Thyroid gland (tissue), 4 donors: ENCODE data around the gene TTLL8. TPM values are rescaled to one million over a fixed set of nuclear protein-coding genes. Genes with fewer than 3 reads are reported as not detected.

Source experiments
- DNase-seq, 2 donors: peaks; one replicate each; pipeline ENCODE4 v3.0.0-alpha.2; 2019
- H3K27ac ChIP-seq, 3 donors: fragments of 200-600 bp; sonication (generic); 1 replicate in 2 of 3; 2 replicates in 1 of 3; pipeline ENCODE4 v1.5.1; 2016 to 2019; ENCODE audit warnings: mild to moderate bottlenecking in 1 of 3, moderate library complexity in 1 of 3
- H3K27me3 ChIP-seq: fragments of 200-600 bp; sonication (generic); one replicate; pipeline ENCODE4 v1.5.1; 2019
- H3K36me3 ChIP-seq, 2 donors: fragments of 200-600 bp; sonication (generic); one replicate each; pipeline ENCODE4 v1.5.1; 2016 to 2019
- H3K4me1 ChIP-seq, 2 donors: fragments of 200-600 bp; sonication (generic); one replicate each; pipeline ENCODE4 v1.5.1; 2017 to 2019
- H3K4me3 ChIP-seq, 3 donors: fragments of 200-600 bp; sonication (generic); replicated peaks in 1 of 3; 1 replicate in 2 of 3; 2 replicates in 1 of 3; pipeline ENCODE4 v1.5.1; 2016; ENCODE audit warnings: mild to moderate bottlenecking in 1 of 3
- H3K9me3 ChIP-seq: fragments of 200-600 bp; sonication (generic); one replicate; pipeline ENCODE4 v1.5.1; 2017
- CTCF ChIP-seq, 6 experiments: fragments of 200-600 bp in 3 of 6; fragments of 450-650 bp in 3 of 6; sonication (generic) in 3 of 6; IDR thresholded peaks; one replicate each; pipeline ENCODE4 v1.5.1; 2016 to 2019; ENCODE audit warnings: antibody characterized with exemption in 6 of 6, mild to moderate bottlenecking in 2 of 6, inconsistent platforms in 1 of 6, moderate library complexity in 1 of 6
- POLR2A ChIP-seq, 2 donors: fragments of 450-650 bp; IDR thresholded peaks; one replicate each; pipeline ENCODE4 v1.6.1; 2017; ENCODE audit warnings: antibody characterized with exemption in 2 of 2, mild to moderate bottlenecking in 2 of 2, moderate library complexity in 1 of 2
- WGBS, 2 donors: methylation state at CpG; one replicate each; pipeline ENCODE4 v1.1.5; 2017; 5-methylcytosine and 5-hydroxymethylcytosine counted together
- intact Hi-C: fragments of 100-400 bp; cut with DNase I; formaldehyde crosslinking; loops from one replicate; pipeline ENCODE4 v1.15.1; 2023
- total RNA-seq, 4 donors: library from RNA; depleted of rRNA; stranded (reverse); fragments of >200 nt; gene quantifications; one replicate each; pipeline ENCODE4 v1.2.3, GENCODE V29; 2016

The TTLL8 gene
- total RNA-seq, 4 donors from 2014 or later: not detected

GRCh38 chr22:50102946-50103345 is 44.8 kb upstream of the TTLL8 start:
- Histone ChIP-seq H3K27me3 (no peaks in the 10 kb centered on the region), H3K9me3 (no peaks in the 10 kb centered on the region), H3K36me3 (no peaks in the 10 kb centered on the region), H3K4me1 (no peaks in the 10 kb centered on the region), H3K4me3 (no peak overlapping the region), H3K27ac (no peak overlapping the region)
- TF ChIP-seq POLR2A (IDR thresholded peaks at IDR 0.05) (no peak), CTCF (IDR thresholded peaks at IDR 0.05) (peak in 1 of 6 experiments; percentile 22)
- DNase-seq: peak; percentile 32 to 49
- 55 to 63% methylated on average over 11 of the region's 11 CpGs for WGBS, 2 donors
- intact Hi-C loops: no loop called here

GRCh38 chr22:50101870-50102565 is 43.9 kb upstream of the TTLL8 start:
- intact Hi-C loops: no loop called here
- H3K4me1 ChIP-seq: no peaks in the 10 kb centered on the region

GRCh38 chr22:50098052-50098451 is 40.0 kb upstream of the TTLL8 start:
- no peak for DNase-seq
- no peak overlapping the region for H3K4me3 ChIP-seq
- TF ChIP-seq CTCF (IDR thresholded peaks at IDR 0.05) (no peak), POLR2A (IDR thresholded peaks at IDR 0.05) (no peak)
- no peaks in the 10 kb centered on the region for H3K36me3 ChIP-seq
- H3K4me1 ChIP-seq: no peaks in the 10 kb centered on the region
- H3K27ac ChIP-seq: no peak overlapping the region
- H3K27me3 ChIP-seq: no peaks in the 10 kb centered on the region
- H3K9me3 ChIP-seq: no peaks in the 10 kb centered on the region
- intact Hi-C loops: no loop called here
- WGBS, 2 donors: 89 to 92% methylated on average over 3 of the region's 3 CpGs

More at GRCh38 chr22:50101870-50102565, 43.9 kb upstream of the TTLL8 start:
- Histone ChIP-seq H3K36me3 (no peaks in the 10 kb centered on the region), H3K27me3 (no peaks in the 10 kb centered on the region), H3K9me3 (no peaks in the 10 kb centered on the region), H3K4me3 (no peak overlapping the region), H3K27ac (no peak overlapping the region)
- no peak for DNase-seq
- 65 to 68% methylated on average over 10 of the region's 10 CpGs for WGBS, 2 donors
- TF ChIP-seq POLR2A (IDR thresholded peaks at IDR 0.05) (no peak), CTCF (IDR thresholded peaks at IDR 0.05) (no peak)

GRCh38 chr22:50092342-50092741 is 34.2 kb upstream of the TTLL8 start:
- TF ChIP-seq POLR2A (IDR thresholded peaks at IDR 0.05) (no peak), CTCF (IDR thresholded peaks at IDR 0.05) (no peak)
- 81 to 82% methylated on average over 5 of the region's 5 CpGs for WGBS, 2 donors
- no peak overlapping the region for H3K27ac ChIP-seq

GRCh38 chr22:50091092-50091768 is 33.1 kb upstream of the TTLL8 start:
- no peak overlapping the region for H3K4me3 ChIP-seq
- no peak overlapping the region for H3K27ac ChIP-seq
- no peaks in the 10 kb centered on the region for H3K36me3 ChIP-seq
- no peak for TF ChIP-seq POLR2A (IDR thresholded peaks at IDR 0.05)
- TF ChIP-seq CTCF (IDR thresholded peaks at IDR 0.05): no peak
- peaks cover 5% of the 10 kb centered on the region for H3K27me3 ChIP-seq
- DNase-seq: no peak
- H3K9me3 ChIP-seq: no peaks in the 10 kb centered on the region
- no peaks in the 10 kb centered on the region for H3K4me1 ChIP-seq
- intact Hi-C loops: no loop called here
- 81 to 88% methylated on average over 26 to 29 of the region's 29 CpGs for WGBS, 2 donors

More at GRCh38 chr22:50092342-50092741, 34.2 kb upstream of the TTLL8 start:
- no peak overlapping the region for H3K4me3 ChIP-seq
- no peak for DNase-seq
- H3K9me3 ChIP-seq: no peaks in the 10 kb centered on the region
- no peaks in the 10 kb centered on the region for H3K4me1 ChIP-seq
- H3K36me3 ChIP-seq: no peaks in the 10 kb centered on the region
- H3K27me3 ChIP-seq: peaks cover 5% of the 10 kb centered on the region
- intact Hi-C loops: no loop called here
